HCT116 (cell line): ENCODE measurements around the gene MTRFR. TPM values are rescaled to one million over a fixed set of nuclear protein-coding genes. Genes with fewer than 3 reads are reported as not detected.

Source experiments
- ATAC-seq: fragments of 200-7000 bp; cut with Tn5 transposase; 2 replicates; pipeline ENCODE4 v1.9.1; 2020; ENCODE audit warnings: mild to moderate bottlenecking, moderate library complexity
- BruUV-seq: library from RNA; stranded (reverse); fragments of 400-500 nt; replicated peaks from 2 replicates; lab custom pipeline; 2021; lab: Mats Ljungman, UMichigan
- CTCF ChIA-PET: fragments of 300-600 bp; sonication (Branson Sonifier 250); formaldehyde crosslinking; loops from one replicate; lab custom pipeline; 2021; ENCODE audit warnings: antibody characterized with exemption; lab: Charles Lee
- POLR2A ChIA-PET: fragments of 300-600, 350-600 bp; sonication (Branson Sonifier 250); formaldehyde crosslinking; loops from one replicate; lab custom pipeline; 2021; ENCODE audit warnings: antibody characterized with exemption; lab: Charles Lee
- RAD21 ChIA-PET, 2 experiments: fragments of 300-600 bp; sonication (Branson Sonifier 250); formaldehyde crosslinking; loops; one replicate each; lab custom pipeline; 2023; ENCODE audit warnings: low total read pairs in 2 of 2; ENCODE audit not compliant: uncharacterized antibody in 2 of 2, unreplicated experiment in 2 of 2, low non-redundant PET in 1 of 2; lab: Charles Lee
- DNase-seq: peaks from one replicate; pipeline ENCODE4 v3.0.0-alpha.2; 2010; ENCODE audit warnings: low read depth, low spot score
- H2AFZ ChIP-seq: fragments of 200-600 bp; shearing (Covaris generic), sonication (generic); 2 replicates; pipeline ENCODE4 v1.6.1; 2017; ENCODE audit warnings: low read depth, mixed run types, mixed read lengths, antibody characterized with exemption, low read length; ENCODE audit not compliant: poor library complexity, severe bottlenecking
- H3K27ac ChIP-seq: 2 replicates; pipeline ENCODE4 v1.5.1; 2012; ENCODE audit warnings: low read depth, low read length
- H3K27me3 ChIP-seq: fragments of 200-600 bp; sonication (generic); 2 replicates; pipeline ENCODE4 v1.6.1; 2016; ENCODE audit warnings: mixed run types, low read length, mixed read lengths; ENCODE audit not compliant: insufficient read depth
- H3K36me3 ChIP-seq, 2 experiments: fragments of 200-500 bp in 1 of 2; fragments of 200-600 bp in 1 of 2; sonication (Bioruptor generic) in 1 of 2; sonication (generic) in 1 of 2; 2 replicates each; pipeline versions ENCODE4 v1.5.1 to v1.6.1; 2014 to 2016; ENCODE audit warnings: low read length in 2 of 2, inconsistent platforms in 1 of 2, mixed read lengths in 1 of 2, mixed run types in 1 of 2; ENCODE audit not compliant: insufficient read depth in 2 of 2, control insufficient read depth in 1 of 2
- H3K4me1 ChIP-seq, 2 experiments: fragments of 200-600 bp in 1 of 2; sonication (generic) in 1 of 2; 2 replicates each; pipeline versions ENCODE4 v1.5.1 to v1.6.1; 2012 to 2017; ENCODE audit warnings: low read length in 2 of 2, inconsistent platforms in 1 of 2, mild to moderate bottlenecking in 1 of 2, mixed read lengths in 1 of 2, mixed run types in 1 of 2, moderate library complexity in 1 of 2; ENCODE audit not compliant: insufficient read depth in 2 of 2, control insufficient read depth in 1 of 2
- H3K4me2 ChIP-seq: fragments of 200-600 bp; sonication (generic); 2 replicates; pipeline ENCODE4 v1.6.1; 2017; ENCODE audit warnings: mixed run types, low read length, mixed read lengths
- H3K4me3 ChIP-seq, 2 experiments: fragments of 200-600 bp in 1 of 2; sonication (generic) in 1 of 2; replicated peaks in 1 of 2; 2 replicates each; pipeline ENCODE4 v1.5.1; 2011 to 2016; ENCODE audit warnings: low read length in 2 of 2, control low read depth in 1 of 2, low read depth in 1 of 2, mild to moderate bottlenecking in 1 of 2, mixed read lengths in 1 of 2, mixed run types in 1 of 2
- H3K79me2 ChIP-seq: fragments of 200-600 bp; sonication (generic); 2 replicates; pipeline ENCODE4 v1.6.1; 2017; ENCODE audit warnings: mild to moderate bottlenecking, mixed run types, low read length, moderate library complexity, mixed read lengths; ENCODE audit not compliant: insufficient read depth
- H3K9ac ChIP-seq: fragments of 200-600 bp; sonication (generic); 2 replicates; pipeline ENCODE4 v1.6.1; 2016; ENCODE audit warnings: low read length, mixed read lengths
- H3K9me2 ChIP-seq: fragments of 200-600 bp; sonication (generic), shearing (Covaris generic); 2 replicates; pipeline ENCODE4 v1.6.1; 2017; ENCODE audit warnings: mixed run types, mild to moderate bottlenecking, moderate library complexity; ENCODE audit not compliant: insufficient read depth
- H3K9me3 ChIP-seq, 2 experiments: fragments of 200-500 bp in 1 of 2; fragments of 200-600 bp in 1 of 2; sonication (Bioruptor generic) in 1 of 2; sonication (generic) in 1 of 2; 2 replicates each; pipeline ENCODE4 v1.6.1; 2014 to 2017; ENCODE audit warnings: low read length in 2 of 2, mixed read lengths in 2 of 2, inconsistent platforms in 1 of 2, low read depth in 1 of 2, mild to moderate bottlenecking in 1 of 2, mixed run types in 1 of 2, moderate library complexity in 1 of 2; ENCODE audit not compliant: control insufficient read depth in 1 of 2, insufficient read depth in 1 of 2
- H4K20me1 ChIP-seq: fragments of 200-600 bp; sonication (generic), shearing (Covaris generic); 2 replicates; pipeline ENCODE4 v1.6.1; 2017; ENCODE audit warnings: mixed run types, mild to moderate bottlenecking, moderate library complexity; ENCODE audit not compliant: insufficient read depth
- CBX3 ChIP-seq: IDR thresholded peaks from 2 replicates; pipeline ENCODE4 v1.6.1; 2012; ENCODE audit warnings: low read depth
- CEBPB ChIP-seq: IDR thresholded peaks from 2 replicates; pipeline ENCODE4 v1.6.1; 2012; ENCODE audit warnings: low read depth
- EGR1 ChIP-seq: IDR thresholded peaks from 2 replicates; pipeline ENCODE4 v1.6.1; 2012; ENCODE audit warnings: low read depth
- ELF1 ChIP-seq: IDR thresholded peaks from 2 replicates; pipeline ENCODE4 v1.6.1; 2012; ENCODE audit warnings: low read depth, borderline replicate concordance
- EZH2 ChIP-seq: fragments of 200-600 bp; sonication (generic); IDR thresholded peaks from 2 replicates; pipeline ENCODE4 v1.6.1; 2017; ENCODE audit warnings: antibody characterized with exemption, mixed run types
- FOSL1 ChIP-seq: IDR thresholded peaks from 2 replicates; pipeline ENCODE4 v1.6.1; 2012; ENCODE audit warnings: low read depth
- RAD21 ChIP-seq: IDR thresholded peaks from 2 replicates; pipeline ENCODE4 v1.6.1; 2012; ENCODE audit warnings: low read depth, mild to moderate bottlenecking
- REST ChIP-seq: IDR thresholded peaks from 2 replicates; pipeline ENCODE4 v1.6.1; 2012; ENCODE audit warnings: low read depth
- SIN3A ChIP-seq: IDR thresholded peaks from 2 replicates; pipeline ENCODE4 v1.6.1; 2012; ENCODE audit warnings: low read depth
- SRF ChIP-seq: IDR thresholded peaks from 2 replicates; pipeline ENCODE4 v1.6.1; 2012; ENCODE audit warnings: low read depth
- YY1 ChIP-seq: IDR thresholded peaks from 2 replicates; pipeline ENCODE4 v1.6.1; 2011; ENCODE audit warnings: low read length, low read depth, moderate library complexity, mild to moderate bottlenecking; ENCODE audit not compliant: insufficient replicate concordance; ENCODE audit errors: extremely low read depth
- ZBTB33 ChIP-seq: IDR thresholded peaks from 2 replicates; pipeline ENCODE4 v1.6.1; 2011; ENCODE audit warnings: mild to moderate bottlenecking, low read length, moderate library complexity; ENCODE audit not compliant: insufficient replicate concordance; ENCODE audit errors: extremely low read depth
- ZNF274 ChIP-seq: fragments of 200-500 bp; sonication (Bioruptor generic); IDR thresholded peaks from 2 replicates; pipeline ENCODE4 v1.6.1; 2014; ENCODE audit warnings: mild to moderate bottlenecking, low read depth, low read length, inconsistent platforms
- intact Hi-C: fragments of 100-400 bp; cut with micrococcal nuclease; formaldehyde crosslinking; loops from 2 replicates; pipeline ENCODE4 v1.10.0; 2022
- total RNA-seq: library from RNA; stranded (reverse); gene quantifications from one replicate; pipeline ENCODE4 v1.2.1, GENCODE V29; 2021; ENCODE audit not compliant: unreplicated experiment

The MTRFR gene
- total RNA-seq, 1 experiment from 2014 or later = 27.0 TPM

- Histone ChIP-seq H3K9me2 (no peaks in the 10 kb centered on the region), H3K4me1 (peaks cover 0 to 10% of the 10 kb centered on the region in 2 experiments; a peak in 2 of 4 replicates), H3K4me3 (no peak overlapping the region), H3K9me3 (no peaks in the 10 kb centered on the region), H3K27ac (no peak overlapping the region), H3K27me3 (no peaks in the 10 kb centered on the region)
- ChIA-PET RAD21 (no interaction called here), POLR2A (no interaction called here)
- no peak for ATAC-seq
- intact Hi-C loops = no loop called here
- no peak for TF ChIP-seq ELF1
- no peak for TF ChIP-seq SIN3A
- TF ChIP-seq ZNF274 = no peak
- no peak for TF ChIP-seq CBX3
- TF ChIP-seq EZH2 = no peak
- TF ChIP-seq SRF = no peak
- TF ChIP-seq, all 23 proteins: peak for 0
- H4K20me1 ChIP-seq = no peaks in the 10 kb centered on the region
- no TSS peak for BruUV-seq
- peaks cover 58% of the 10 kb centered on the region for H3K79me2 ChIP-seq
- no peak overlapping the region for H2AFZ ChIP-seq
- H3K36me3 ChIP-seq = peaks cover 18 to 30% of the 10 kb centered on the region in 2 experiments
- CTCF ChIA-PET = no interaction called here
- H3K9ac ChIP-seq = no peak overlapping the region
- H3K4me2 ChIP-seq = no peak overlapping the region
- no peak for DNase-seq
These were observed 32.8 kb downstream of the MTRFR start for GRCh38 chr12:123265851-123266678.

- Histone ChIP-seq H2AFZ (no peak overlapping the region), H3K9ac (no peak overlapping the region), H3K27me3 (no peaks in the 10 kb centered on the region), H3K36me3 (peaks cover 13 to 22% of the 10 kb centered on the region in 2 experiments; a peak in 3 of 4 replicates), H3K27ac (no peak overlapping the region), H3K79me2 (peaks cover 58% of the 10 kb centered on the region), H3K4me1 (peaks cover 0 to 10% of the 10 kb centered on the region in 2 experiments; a peak in 2 of 4 replicates), H3K9me2 (no peaks in the 10 kb centered on the region), H3K9me3 (no peaks in the 10 kb centered on the region), H3K4me3 (no peak overlapping the region), H4K20me1 (no peaks in the 10 kb centered on the region), H3K4me2 (no peak overlapping the region)
- POLR2A ChIA-PET = no interaction called here
- intact Hi-C loops = no loop called here
- CTCF ChIA-PET = no interaction called here
- DNase-seq (no peak), ATAC-seq (no peak)
- BruUV-seq = no TSS peak
- RAD21 ChIA-PET = no interaction called here
- TF ChIP-seq ZNF274 (no peak), ZBTB33 (no peak), ELF1 (no peak), FOSL1 (no peak), CEBPB (no peak), EGR1 (no peak), RAD21 (no peak), REST (no peak), YY1 (no peak), CBX3 (no peak)
These were observed 33.5 kb downstream of the MTRFR start for GRCh38 chr12:123266679-123267277.
